Gastrocnemius medialis (tissue), 4 donors: ENCODE results near the gene KCNIP1.

Experiments used
- CTCF ChIP-seq, 5 experiments: fragments of 450-650 bp in 3 of 5; fragments of 200-600 bp in 2 of 5; sonication (generic) in 2 of 5; IDR thresholded peaks in 4 of 5; conservative IDR thresholded peaks in 1 of 5; 1 replicate in 4 of 5; 2 replicates in 1 of 5; pipeline ENCODE4 v1.5.1; 2016 to 2019; ENCODE audit warnings: antibody characterized with exemption in 5 of 5, mild to moderate bottlenecking in 3 of 5, moderate library complexity in 3 of 5
- POLR2A ChIP-seq, 2 donors: fragments of 450-650 bp; IDR thresholded peaks; one replicate each; pipeline ENCODE4 v1.6.1; 2017; ENCODE audit warnings: antibody characterized with exemption in 2 of 2, mild to moderate bottlenecking in 2 of 2, moderate library complexity in 2 of 2

- TF ChIP-seq POLR2A (IDR thresholded peaks at IDR 0.05) = no peak
- TF ChIP-seq CTCF (IDR thresholded peaks at IDR 0.05 in 4 of 5, conservative IDR thresholded peaks at IDR 0.05 in 1 of 5) = no peak
Observed at GRCh38 chr5:170783498-170784247, 279.9 kb downstream of the KCNIP1 start, which contains the start of gene GABRP.
